ENCODE data around the gene NUTM2F.

NUTM2F gene

DNA sequence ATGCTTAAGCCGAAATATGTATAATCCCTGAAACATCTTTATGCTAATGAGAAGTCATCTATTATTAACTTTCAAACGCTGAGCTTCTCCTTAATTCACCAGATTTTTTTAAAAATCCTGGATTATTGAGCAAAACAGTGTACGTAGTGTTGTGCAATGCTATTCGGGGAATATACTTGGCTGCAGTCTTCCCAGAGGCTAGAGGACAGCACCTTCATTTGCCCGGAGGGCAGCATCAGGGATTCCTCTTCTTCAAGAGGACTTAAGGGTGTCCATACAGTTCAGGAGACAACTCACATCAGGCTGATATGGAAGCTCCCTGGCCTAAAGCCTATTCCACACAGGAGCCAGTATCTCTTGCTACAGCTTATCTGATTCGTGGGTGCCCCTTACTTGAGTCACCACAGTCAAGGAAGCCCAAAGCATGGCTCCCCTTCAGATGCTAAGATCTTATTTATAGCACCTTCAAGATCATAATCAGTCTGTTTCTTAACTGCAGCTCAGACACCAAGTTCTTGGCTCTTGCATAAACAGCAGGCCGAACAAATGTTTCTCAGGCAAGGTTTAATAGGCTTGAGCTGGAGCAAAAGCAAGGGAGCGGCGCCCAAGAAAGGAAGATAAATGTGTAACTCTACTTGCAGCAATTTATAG lies 29.4 kb downstream of the NUTM2F start:
- TF ChIP-seq, protein P1, sequence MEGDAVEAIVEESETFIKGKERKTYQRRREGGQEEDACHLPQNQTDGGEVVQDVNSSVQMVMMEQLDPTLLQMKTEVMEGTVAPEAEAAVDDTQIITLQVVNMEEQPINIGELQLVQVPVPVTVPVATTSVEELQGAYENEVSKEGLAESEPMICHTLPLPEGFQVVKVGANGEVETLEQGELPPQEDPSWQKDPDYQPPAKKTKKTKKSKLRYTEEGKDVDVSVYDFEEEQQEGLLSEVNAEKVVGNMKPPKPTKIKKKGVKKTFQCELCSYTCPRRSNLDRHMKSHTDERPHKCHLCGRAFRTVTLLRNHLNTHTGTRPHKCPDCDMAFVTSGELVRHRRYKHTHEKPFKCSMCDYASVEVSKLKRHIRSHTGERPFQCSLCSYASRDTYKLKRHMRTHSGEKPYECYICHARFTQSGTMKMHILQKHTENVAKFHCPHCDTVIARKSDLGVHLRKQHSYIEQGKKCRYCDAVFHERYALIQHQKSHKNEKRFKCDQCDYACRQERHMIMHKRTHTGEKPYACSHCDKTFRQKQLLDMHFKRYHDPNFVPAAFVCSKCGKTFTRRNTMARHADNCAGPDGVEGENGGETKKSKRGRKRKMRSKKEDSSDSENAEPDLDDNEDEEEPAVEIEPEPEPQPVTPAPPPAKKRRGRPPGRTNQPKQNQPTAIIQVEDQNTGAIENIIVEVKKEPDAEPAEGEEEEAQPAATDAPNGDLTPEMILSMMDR (IDR thresholded peaks at IDR 0.05; ENCODE audit: extremely low read depth, insufficient read depth, missing control alignments): no peak
- in situ Hi-C loops (cut with MboI; ENCODE audit: low pct_unique_long_range_greater_than_20kb, low sequenced_read_pairs, unreplicated experiment): no loop called here
- DNase-seq (ENCODE audit: low spot score): no peak

DNA sequence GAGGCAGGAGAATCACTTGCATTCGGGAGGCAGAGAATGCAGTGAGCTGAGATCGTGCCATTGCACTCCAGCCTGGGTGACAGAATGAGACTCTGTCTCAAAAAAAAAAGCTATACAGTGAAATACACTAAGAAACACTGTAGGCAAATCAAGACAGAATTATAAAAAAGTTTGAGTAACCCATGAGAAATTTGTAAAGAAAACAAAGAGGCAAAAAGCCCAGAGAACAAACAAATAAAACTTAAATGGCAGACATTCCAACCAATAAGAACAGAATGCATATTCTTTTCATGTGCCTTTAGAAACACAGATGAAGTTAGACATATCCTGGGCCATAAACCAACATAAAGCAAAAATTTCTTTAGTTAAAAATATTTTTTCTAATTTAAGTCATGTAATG lies 38.8 kb downstream of the NUTM2F start:
- TF ChIP-seq, protein P1 (IDR thresholded peaks at IDR 0.05; ENCODE audit: extremely low read depth, insufficient read depth, missing control alignments): no peak
- DNase-seq (ENCODE audit: low spot score): no peak
- in situ Hi-C loops (cut with MboI; ENCODE audit: low pct_unique_long_range_greater_than_20kb, low sequenced_read_pairs, unreplicated experiment): no loop called here

DNA sequence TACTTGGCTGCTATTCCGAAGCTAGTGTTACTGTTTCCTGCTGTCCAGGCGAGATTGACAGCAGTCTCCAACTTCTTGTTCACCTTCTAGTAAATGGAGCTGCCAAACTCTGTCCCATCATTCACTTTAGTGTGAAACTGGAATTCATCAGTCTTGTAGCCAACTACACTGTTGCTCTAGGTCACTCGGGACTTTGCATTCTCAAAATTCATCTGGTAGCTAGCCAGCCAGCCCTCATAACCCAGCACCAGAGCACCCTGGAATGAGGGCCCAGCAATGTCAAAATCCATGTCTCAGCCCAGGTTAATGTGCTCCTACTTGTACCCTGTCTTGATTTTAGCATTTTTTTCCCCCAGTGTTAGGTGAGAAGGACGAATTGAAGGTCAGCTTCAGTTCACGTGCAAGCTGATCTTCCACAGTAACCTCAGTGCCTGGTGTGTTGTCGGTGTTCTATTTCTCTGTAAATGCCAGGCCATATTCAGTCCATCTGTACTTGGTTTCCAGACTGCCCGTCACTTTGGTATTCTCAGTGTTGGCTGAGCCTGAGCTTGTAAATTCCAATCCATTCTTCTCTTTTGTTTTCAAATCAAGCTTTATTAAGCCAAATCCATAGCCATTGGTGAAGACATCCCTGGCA lies 40.4 kb downstream of the NUTM2F start:
- DNase-seq (ENCODE audit: low spot score): no peak
- TF ChIP-seq, protein P1 (IDR thresholded peaks at IDR 0.05; ENCODE audit: extremely low read depth, insufficient read depth, missing control alignments): no peak
- in situ Hi-C loops (cut with MboI; ENCODE audit: low pct_unique_long_range_greater_than_20kb, low sequenced_read_pairs, unreplicated experiment): no loop called here

DNA sequence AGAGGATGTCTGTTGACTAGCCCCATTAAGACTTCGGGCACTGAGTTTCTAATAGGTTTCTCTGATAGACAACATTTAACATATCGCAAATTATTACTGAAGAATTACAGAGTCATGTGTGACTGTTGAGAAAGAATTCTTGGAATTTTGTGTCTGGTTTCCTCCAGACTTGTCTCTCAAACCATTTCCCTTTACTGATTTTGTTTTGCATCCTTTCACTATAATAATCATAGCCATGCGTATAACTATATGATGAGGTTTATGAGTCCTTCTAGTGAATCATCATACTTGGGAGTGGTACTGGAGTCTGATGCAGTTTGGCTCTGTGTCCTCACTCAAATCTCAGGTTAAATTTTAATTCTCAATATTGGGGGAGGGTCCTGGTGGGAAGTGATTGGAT lies 42.3 kb downstream of the NUTM2F start:
- TF ChIP-seq, protein P1 (IDR thresholded peaks at IDR 0.05; ENCODE audit: extremely low read depth, insufficient read depth, missing control alignments): no peak
- no peak for DNase-seq (ENCODE audit: low spot score)
- in situ Hi-C loops (cut with MboI; ENCODE audit: low pct_unique_long_range_greater_than_20kb, low sequenced_read_pairs, unreplicated experiment): no loop called here

DNA sequence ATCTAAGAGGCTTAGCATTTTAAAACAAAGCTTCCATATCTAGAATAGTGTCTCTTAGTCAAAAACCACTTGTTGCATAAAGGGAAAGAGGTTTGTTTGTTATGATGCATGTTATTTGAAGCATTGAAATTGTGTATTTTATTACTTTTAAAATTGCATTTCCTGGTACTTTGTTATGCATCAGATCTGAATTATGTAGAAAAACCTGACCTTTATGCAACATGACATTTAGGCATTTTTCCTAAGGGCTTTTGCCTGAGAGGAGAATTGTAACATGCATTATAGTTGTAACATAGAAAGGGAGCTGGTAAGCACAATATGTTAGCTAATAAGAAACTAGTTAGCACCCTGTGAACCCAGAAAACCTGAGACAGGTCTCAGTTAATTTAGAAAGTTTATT lies 47.3 kb downstream of the NUTM2F start:
- DNase-seq (ENCODE audit: low spot score): no peak
- TF ChIP-seq, protein P1 (IDR thresholded peaks at IDR 0.05; ENCODE audit: extremely low read depth, insufficient read depth, missing control alignments): no peak
- in situ Hi-C loops (cut with MboI; ENCODE audit: low pct_unique_long_range_greater_than_20kb, low sequenced_read_pairs, unreplicated experiment): no loop called here

DNA sequence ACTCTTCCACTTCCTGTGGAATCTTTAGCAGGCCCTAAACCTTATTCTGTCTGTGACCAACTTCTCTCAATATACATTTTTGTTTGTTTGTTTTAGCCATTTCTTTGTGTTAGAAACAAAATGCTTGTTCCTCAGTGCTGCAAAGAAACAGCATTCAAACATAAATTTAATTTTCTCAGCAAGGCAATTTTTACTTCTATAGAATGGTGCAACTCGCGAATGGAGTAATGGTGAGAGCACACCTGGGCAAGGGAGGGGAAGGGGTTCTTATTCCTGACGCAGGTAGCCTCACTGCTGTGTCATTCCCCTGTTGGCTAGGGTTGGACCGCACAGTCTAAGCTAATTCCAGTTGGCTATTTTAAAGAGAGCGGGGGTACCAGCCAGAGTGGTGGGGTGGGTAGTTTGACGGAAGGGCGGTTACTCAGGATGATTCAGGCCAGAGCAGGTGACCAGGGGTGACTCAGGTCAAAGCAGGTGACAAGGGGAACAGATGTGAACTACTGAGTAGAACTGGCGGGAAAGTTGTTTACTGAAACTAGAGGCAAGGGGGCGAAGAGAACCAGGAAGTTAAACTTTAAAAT lies 47.9 kb downstream of the NUTM2F start:
- no peak for DNase-seq (ENCODE audit: low spot score)
- in situ Hi-C loops (cut with MboI; ENCODE audit: low pct_unique_long_range_greater_than_20kb, low sequenced_read_pairs, unreplicated experiment): no loop called here
- TF ChIP-seq, protein P1 (IDR thresholded peaks at IDR 0.05; ENCODE audit: extremely low read depth, insufficient read depth, missing control alignments): no peak

Data from GM13977 (cell line).